Endothelial cell of umbilical vein (primary cell): ENCODE measurements around the gene KRTAP10-11. TPM values are rescaled to one million over a fixed set of nuclear protein-coding genes. Genes with fewer than 3 reads are reported as not detected.

Experiments
- BruUV-seq: library from RNA; stranded (reverse); fragments of 400-500 nt; replicated peaks from 2 replicates; lab custom pipeline; 2021; lab: Mats Ljungman, UMichigan
- CTCF ChIA-PET: fragments of 300-600, 350-600 bp; sonication (Branson Sonifier 250); formaldehyde crosslinking; loops from one replicate; lab custom pipeline; 2021; ENCODE audit warnings: antibody characterized with exemption, inconsistent platforms; lab: Charles Lee
- POLR2A ChIA-PET: fragments of 300-600, 350-600 bp; sonication (Branson Sonifier 250); formaldehyde crosslinking; loops from one replicate; lab custom pipeline; 2021; ENCODE audit warnings: antibody characterized with exemption, inconsistent platforms; lab: Charles Lee
- DNase-seq: peaks from one replicate; pipeline ENCODE4 v3.0.0-alpha.2; 2011; ENCODE audit warnings: low read depth, low spot score
- FAIRE-seq: peaks from 2 replicates; lab custom pipeline; 2011; peaks lifted over from hg19 to GRCh38; lab: Jason Lieb, UNC
- H2AFZ ChIP-seq: 2 replicates; pipeline ENCODE4 v1.6.0; 2012; ENCODE audit warnings: low read depth, low read length, control low read depth, inconsistent platforms
- H3K27ac ChIP-seq: 2 replicates; pipeline ENCODE4 v1.5.1; 2011; ENCODE audit warnings: low read depth, mild to moderate bottlenecking, control low read depth, low read length, moderate library complexity; ENCODE audit not compliant: insufficient read depth
- H3K27me3 ChIP-seq, 2 experiments: 2 replicates each; pipeline versions ENCODE4 v1.6.0 to v1.6.1; 2011; ENCODE audit warnings: low read length in 2 of 2, mixed read lengths in 1 of 2; ENCODE audit not compliant: control insufficient read depth in 2 of 2, insufficient read depth in 2 of 2
- H3K36me3 ChIP-seq, 2 experiments: 2 replicates in 1 of 2; 3 replicates in 1 of 2; pipeline ENCODE4 v1.5.1; 2011; ENCODE audit warnings: low read length in 2 of 2, mild to moderate bottlenecking in 1 of 2, moderate library complexity in 1 of 2; ENCODE audit not compliant: control insufficient read depth in 2 of 2, insufficient read depth in 2 of 2; ENCODE audit errors: extremely low read depth in 1 of 2
- H3K4me1 ChIP-seq: 3 replicates; pipeline ENCODE4 v1.5.1; 2011; ENCODE audit warnings: mild to moderate bottlenecking, low read length; ENCODE audit not compliant: control insufficient read depth, insufficient read depth; ENCODE audit errors: extremely low read depth
- H3K4me2 ChIP-seq: 2 replicates; pipeline ENCODE4 v1.6.1; 2011; ENCODE audit warnings: low read length, control low read depth, mixed read lengths; ENCODE audit not compliant: insufficient read depth
- H3K4me3 ChIP-seq, 3 experiments: fragments of 200-600 bp in 1 of 3; sonication (generic), shearing (Covaris generic) in 1 of 3; replicated peaks in 1 of 3; 2 replicates each; pipeline ENCODE4 v1.5.1; 2011 to 2016; ENCODE audit warnings: control low read depth in 3 of 3, low read length in 3 of 3, mild to moderate bottlenecking in 2 of 3, inconsistent platforms in 1 of 3, low read depth in 1 of 3, moderate library complexity in 1 of 3; ENCODE audit not compliant: insufficient read depth in 1 of 3
- H3K79me2 ChIP-seq: 2 replicates; pipeline ENCODE4 v1.6.0; 2012; ENCODE audit warnings: low read length, inconsistent platforms; ENCODE audit not compliant: control insufficient read depth, insufficient read depth
- H3K9ac ChIP-seq: replicated peaks from 2 replicates; pipeline ENCODE3; 2011; ENCODE audit warnings: low read length, control low read depth; ENCODE audit not compliant: insufficient read depth; ENCODE audit errors: extremely low read depth
- H3K9me1 ChIP-seq: replicated peaks from 3 replicates; pipeline ENCODE4 v1.6.0; 2011; ENCODE audit warnings: mild to moderate bottlenecking, low read length; ENCODE audit not compliant: control insufficient read depth, insufficient read depth; ENCODE audit errors: extremely low read depth
- H3K9me3 ChIP-seq: replicated peaks from 2 replicates; pipeline ENCODE4 v1.5.1; 2012; ENCODE audit warnings: low read length, inconsistent platforms; ENCODE audit not compliant: control insufficient read depth, insufficient read depth
- H4K20me1 ChIP-seq: replicated peaks from 2 replicates; pipeline ENCODE3; 2011; ENCODE audit warnings: mild to moderate bottlenecking, low read length; ENCODE audit not compliant: control insufficient read depth, insufficient read depth; ENCODE audit errors: extremely low read depth
- CTCF ChIP-seq, 2 donors: IDR thresholded peaks; 1 replicate in 1 of 2; 2 replicates in 1 of 2; pipeline ENCODE4 v1.5.1; 2011; ENCODE audit warnings: low read length in 2 of 2, mild to moderate bottlenecking in 2 of 2, moderate library complexity in 2 of 2, control low read depth in 1 of 2, inconsistent platforms in 1 of 2, low read depth in 1 of 2; ENCODE audit not compliant: insufficient read depth in 1 of 2; ENCODE audit errors: extremely low read depth in 1 of 2
- EZH2 ChIP-seq: IDR thresholded peaks from 2 replicates; pipeline ENCODE4 v1.6.1; 2012; ENCODE audit warnings: borderline replicate concordance, low read depth, mild to moderate bottlenecking, moderate library complexity, low read length, inconsistent platforms; ENCODE audit not compliant: severe bottlenecking
- FOS ChIP-seq: IDR thresholded peaks from 2 replicates; pipeline ENCODE4 v1.6.1; 2011; ENCODE audit warnings: mild to moderate bottlenecking, low read length, moderate library complexity, borderline replicate concordance; ENCODE audit not compliant: insufficient read depth
- GATA2 ChIP-seq: IDR thresholded peaks from 2 replicates; pipeline ENCODE4 v1.7.0; 2011; ENCODE audit warnings: low read depth, mild to moderate bottlenecking, moderate library complexity, mixed read lengths, low read length; ENCODE audit not compliant: insufficient read length, insufficient read depth
- JUN ChIP-seq: IDR thresholded peaks from 2 replicates; pipeline ENCODE4 v1.6.1; 2011; ENCODE audit warnings: borderline replicate concordance, low read depth; ENCODE audit not compliant: insufficient read length, insufficient read depth
- MAX ChIP-seq: IDR thresholded peaks from 2 replicates; pipeline ENCODE4 v1.6.1; 2011; ENCODE audit not compliant: insufficient read depth, insufficient read length
- MYC ChIP-seq: IDR thresholded peaks from one replicate; pipeline ENCODE4 v1.6.1; 2011; ENCODE audit warnings: mild to moderate bottlenecking, low read depth, low read length
- POLR2A ChIP-seq: IDR thresholded peaks from 2 replicates; pipeline ENCODE4 v1.6.1; 2012; ENCODE audit warnings: low read depth, mild to moderate bottlenecking, control low read depth, low read length
- POLR2AphosphoS5 ChIP-seq: IDR thresholded peaks from 2 replicates; pipeline ENCODE4 v1.6.1; 2012; ENCODE audit warnings: low read depth, mild to moderate bottlenecking, control low read depth, low read length, moderate library complexity; ENCODE audit not compliant: insufficient read depth
- dilution Hi-C: fragments of 300-500 bp; cut with MboI; formaldehyde crosslinking; loops from one replicate; pipeline ENCODE4 v1.15.0; 2019; ENCODE audit warnings: low sequenced_read_pairs; ENCODE audit not compliant: extremely low pct_ligation_motif_present
- intact Hi-C: fragments of 100-400 bp; cut with micrococcal nuclease; formaldehyde crosslinking; loops from one replicate; pipeline ENCODE4 v1.10.0; 2022
- polyA plus RNA-seq, 4 experiments: library from polyadenylated mRNA; depleted of rRNA in 3 of 4; stranded (reverse) in 3 of 4; unstranded in 1 of 4; fragments of >200 nt; gene quantifications; 2 replicates each; pipeline versions ENCODE4 v1.2.1 to v1.2.3, GENCODE V29; 2011 to 2012; ENCODE audit warnings: missing spikeins in 1 of 4
- total RNA-seq: library from RNA; stranded (reverse); gene quantifications from 2 replicates; pipeline ENCODE4 v1.2.3, GENCODE V29; 2021

KRTAP10-11 gene
- total and polyA plus RNA-seq, 2 donors (not counting 3 experiments of a cell fraction or from before 2014, with no cell fraction given): not detected

DNA sequence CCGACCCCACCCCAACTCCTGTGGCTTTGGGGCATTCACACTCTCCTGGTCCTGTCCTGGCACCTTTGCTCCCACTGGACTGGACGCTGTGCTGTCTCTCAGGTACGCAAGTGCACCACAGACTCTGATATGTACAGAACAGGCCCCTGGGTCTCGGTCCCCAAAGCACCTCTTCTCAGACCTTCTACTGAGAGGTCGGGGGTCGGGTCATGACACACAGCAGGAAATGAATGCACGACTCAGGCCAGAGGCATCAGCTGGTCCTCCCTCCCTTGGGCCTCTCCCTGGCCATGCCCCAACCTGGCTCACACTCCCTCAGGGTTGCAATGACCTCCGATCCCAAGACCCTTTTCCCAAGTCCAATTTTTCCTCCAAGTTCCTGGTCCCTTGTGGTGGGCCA is 49.0 kb downstream of the KRTAP10-11 start:
- Histone ChIP-seq H4K20me1 (no peaks in the 10 kb centered on the region), H3K9me3 (no peaks in the 10 kb centered on the region), H3K9me1 (no peaks in the 10 kb centered on the region), H3K4me2 (no peak overlapping the region), H3K9ac (no peak overlapping the region), H3K36me3 (no peaks in the 10 kb centered on the region), H3K79me2 (no peaks in the 10 kb centered on the region), H3K4me3 (no peak overlapping the region), H3K27ac (no peak overlapping the region), H3K27me3 (peaks cover 19 to 31% of the 10 kb centered on the region in 2 experiments), H3K4me1 (no peaks in the 10 kb centered on the region), H2AFZ (no peak overlapping the region)
- dilution Hi-C loops (no loop called here), intact Hi-C loops (no loop called here)
- POLR2A ChIA-PET: no interaction called here
- DNase-seq (no peak), FAIRE-seq (no peak)
- TF ChIP-seq POLR2A (no peak), JUN (no peak), POLR2AphosphoS5 (no peak), MYC (no peak), MAX (no peak), CTCF (IDR thresholded peaks at IDR 0.05; ENCODE audit: extremely low read depth in 1 of 2, insufficient read depth in 1 of 2, low read depth in 1 of 2, low read length in 2 of 2) (no peak), EZH2 (no peak), GATA2 (no peak), FOS (no peak)
- BruUV-seq: no TSS peak
- CTCF ChIA-PET: interaction anchor here (1.0 kb wide), 1 partner anchor 11 kb away, joined by 3 read pairs; no protein-coding TSS in a partner anchor
